Left ventricle myocardium inferior (tissue), 1 donor: ENCODE data around the gene DAAM1. TPM values are rescaled to one million over a fixed set of nuclear protein-coding genes. Genes with fewer than 3 reads are reported as not detected.

Source experiments
- DNase-seq: peaks from one replicate; pipeline ENCODE4 v3.0.0-alpha.2; 2020
- H3K27ac ChIP-seq: fragments of 200-600 bp; replicated peaks from 2 replicates; pipeline ENCODE4 v1.8.0; 2021
- H3K27me3 ChIP-seq: fragments of 200-600 bp; 2 replicates; pipeline ENCODE4 v1.8.0; 2021; ENCODE audit warnings: low read depth
- H3K36me3 ChIP-seq: fragments of 200-600 bp; 2 replicates; pipeline ENCODE4 v1.8.0; 2021
- H3K4me1 ChIP-seq: fragments of 200-600 bp; 2 replicates; pipeline ENCODE4 v1.8.0; 2021
- H3K4me3 ChIP-seq: fragments of 200-600 bp; 2 replicates; pipeline ENCODE4 v1.8.0; 2021; ENCODE audit warnings: mild to moderate bottlenecking, moderate library complexity
- H3K9me3 ChIP-seq: fragments of 200-600 bp; replicated peaks from 2 replicates; pipeline ENCODE4 v1.8.0; 2021
- CTCF ChIP-seq: fragments of 200-600 bp; IDR thresholded peaks from 2 replicates; pipeline ENCODE4 v1.8.0; 2021; ENCODE audit warnings: antibody characterized with exemption, mild to moderate bottlenecking, borderline replicate concordance
- intact Hi-C: fragments of 100-400 bp; cut with micrococcal nuclease; formaldehyde crosslinking; loops from one replicate; pipeline ENCODE4 v1.11.0; 2022
- total RNA-seq: library from RNA; stranded (reverse); fragmentation: NEBNext Ultra II Directional; extraction: Animal tissue kit (Norgen Biotek cat#: 25700); gene quantifications from one replicate; pipeline ENCODE4 v1.2.1, GENCODE V29; 2021
- donor health status: DM: no; HTN: yes; CAD: no; lungs with severe emphysema.

The DAAM1 gene
- total RNA-seq, 1 donor from 2014 or later = 84.8 TPM

GRCh38 chr14:59356767-59357166, 168.3 kb downstream of the DAAM1 start:
- Histone ChIP-seq H3K9me3 (no peaks in the 10 kb centered on the region), H3K27me3 (no peaks in the 10 kb centered on the region), H3K4me1 (peaks cover 90% of the 10 kb centered on the region), H3K27ac (peak overlapping the region; percentile 90), H3K36me3 (peaks cover 52% of the 10 kb centered on the region), H3K4me3 (no peak overlapping the region)
- no peak for DNase-seq
- TF ChIP-seq CTCF = no peak
- intact Hi-C loops = no loop called here

- no peak for TF ChIP-seq CTCF
- peak overlapping the region; percentile 90 for H3K27ac ChIP-seq
- peak; percentile 54 for DNase-seq
- peaks cover 40% of the 10 kb centered on the region for H3K36me3 ChIP-seq
- H3K4me1 ChIP-seq = peaks cover 96% of the 10 kb centered on the region
- intact Hi-C loops = no loop called here
- no peak overlapping the region for H3K4me3 ChIP-seq
- no peaks in the 10 kb centered on the region for H3K27me3 ChIP-seq
- H3K9me3 ChIP-seq = no peaks in the 10 kb centered on the region
Observed at GRCh38 chr14:59358102-59358501, 169.6 kb downstream of the DAAM1 start.

DNA sequence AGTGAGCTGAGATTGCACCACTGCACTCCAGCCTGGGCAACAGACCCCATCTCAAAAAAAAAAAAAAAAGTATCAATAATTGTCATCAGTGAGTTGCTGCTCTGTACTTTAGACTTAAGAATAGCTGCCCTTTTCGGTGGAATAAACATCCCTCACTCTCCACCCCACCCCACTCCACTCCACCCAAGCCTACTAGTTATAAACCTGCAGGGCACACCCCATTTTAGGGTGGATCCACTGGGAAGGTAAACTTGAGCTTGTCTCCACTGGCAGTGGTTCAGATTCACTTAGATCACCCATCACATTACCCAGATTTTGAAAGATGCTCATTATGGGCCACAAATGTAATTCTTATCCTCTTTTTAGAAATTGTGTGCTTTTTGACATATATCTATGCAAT, 170.3 kb downstream of the DAAM1 start:
- Histone ChIP-seq H3K36me3 (peaks cover 33% of the 10 kb centered on the region), H3K4me3 (no peak overlapping the region), H3K27ac (peak overlapping the region; percentile 90), H3K27me3 (no peaks in the 10 kb centered on the region), H3K4me1 (peaks cover 96% of the 10 kb centered on the region), H3K9me3 (no peaks in the 10 kb centered on the region)
- intact Hi-C loops = no loop called here
- no peak for DNase-seq
- TF ChIP-seq CTCF = no peak

DNA sequence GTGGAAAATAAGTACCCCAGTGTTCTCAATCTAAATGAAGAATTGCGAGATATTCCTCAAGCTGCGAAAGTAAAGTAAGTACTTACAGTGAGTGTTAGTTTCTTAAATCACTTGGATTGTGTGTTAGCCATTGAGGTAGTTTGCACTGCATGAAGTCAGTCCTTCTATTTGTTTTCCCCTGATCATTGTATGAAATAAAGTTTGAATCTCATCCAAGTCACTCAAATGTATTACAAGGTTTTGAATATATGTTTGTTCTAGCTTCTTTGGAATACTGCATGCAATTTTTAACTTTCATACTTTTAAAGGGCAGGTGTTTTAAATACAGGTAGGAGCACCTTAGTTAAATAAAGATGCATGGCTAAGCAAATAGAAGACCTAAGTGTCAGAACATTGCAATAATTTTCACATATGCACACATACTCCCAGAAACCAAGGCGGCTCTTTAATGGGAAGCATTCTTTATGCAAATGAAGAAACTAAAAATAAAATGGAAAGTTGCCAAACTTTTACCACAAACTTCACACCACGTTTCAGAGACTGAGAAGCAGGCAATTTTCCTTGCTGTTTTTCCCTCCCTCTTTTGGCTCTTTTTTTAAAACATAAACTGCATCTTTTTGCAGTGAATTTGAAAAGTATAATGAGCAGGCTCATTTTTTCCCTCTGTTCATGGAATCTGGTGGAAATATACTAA, 171.1 kb downstream of the DAAM1 start:
- Histone ChIP-seq H3K27ac (peak overlapping the region; percentile 90), H3K9me3 (no peaks in the 10 kb centered on the region)

GRCh38 chr14:59360233-59360632, 171.8 kb downstream of the DAAM1 start:
- no peak for TF ChIP-seq CTCF
- Histone ChIP-seq H3K4me1 (peaks cover 96% of the 10 kb centered on the region), H3K4me3 (peak overlapping the region; percentile 54), H3K36me3 (peaks cover 31% of the 10 kb centered on the region), H3K9me3 (no peaks in the 10 kb centered on the region), H3K27me3 (no peaks in the 10 kb centered on the region), H3K27ac (peak overlapping the region; percentile 90)
- DNase-seq = no peak
- intact Hi-C loops = no loop called here

More for the DNA sequence above, 171.1 kb downstream of the DAAM1 start:
- peak overlapping the region; percentile 54 for H3K4me3 ChIP-seq
- H3K27me3 ChIP-seq = no peaks in the 10 kb centered on the region
- DNase-seq = no peak
- peaks cover 29% of the 10 kb centered on the region for H3K36me3 ChIP-seq
- no peak for TF ChIP-seq CTCF
- intact Hi-C loops = no loop called here
- H3K4me1 ChIP-seq = peaks cover 96% of the 10 kb centered on the region
